ENCODE results near the gene GPR61. TPM values are rescaled to one million over a fixed set of nuclear protein-coding genes. Genes with fewer than 3 reads are reported as not detected.

The GPR61 gene
- total and polyA plus RNA-seq, 4 donors, result not detected

- intact Hi-C loops (cut with DNase I), result loop anchor here in 1 of 2 donors (2.0 kb wide), 1 partner anchor 35 kb away; no protein-coding TSS in a partner anchor
- peaks cover 0 to 4% of the 10 kb centered on the region in 2 donors for H3K36me3 ChIP-seq (ENCODE audit: control insufficient read depth in 1 of 2, insufficient read depth in 2 of 2, low read length in 1 of 2)
- H3K9me3 ChIP-seq (ENCODE audit: control insufficient read depth, low read length), result no peaks in the 10 kb centered on the region
- H3K27me3 ChIP-seq (ENCODE audit: control insufficient read depth in 1 of 2, insufficient read depth in 2 of 2, low read length in 1 of 2), result no peaks in the 10 kb centered on the region
- ATAC-seq (ENCODE audit: low FRiP score), result no peak
- WGBS, 2 donors, result 61 to 63% methylated on average over 9 of the region's 9 CpGs
- no peak overlapping the region for H3K27ac ChIP-seq (ENCODE audit: low read depth in 1 of 2, low read length in 2 of 2)
- peaks cover 0 to 3% of the 10 kb centered on the region in 2 donors for H3K4me1 ChIP-seq (ENCODE audit: control insufficient read depth in 1 of 2, insufficient read depth in 2 of 2, low read length in 2 of 2)
- no peak for DNase-seq
- no peak overlapping the region for H3K4me3 ChIP-seq (ENCODE audit: low read length in 2 of 2)
Observed at GRCh38 chr1:109497449-109498160, 42.1 kb upstream of the GPR61 start.

- Histone ChIP-seq H3K4me1 (ENCODE audit: control insufficient read depth in 1 of 2, insufficient read depth in 2 of 2, low read length in 2 of 2) (peaks cover 0 to 3% of the 10 kb centered on the region in 2 donors), H3K9me3 (ENCODE audit: control insufficient read depth, low read length) (no peaks in the 10 kb centered on the region), H3K4me3 (ENCODE audit: low read length in 2 of 2) (no peak overlapping the region), H3K27me3 (ENCODE audit: control insufficient read depth in 1 of 2, insufficient read depth in 2 of 2, low read length in 1 of 2) (no peaks in the 10 kb centered on the region), H3K27ac (ENCODE audit: low read depth in 1 of 2, low read length in 2 of 2) (no peak overlapping the region), H3K36me3 (ENCODE audit: control insufficient read depth in 1 of 2, insufficient read depth in 2 of 2, low read length in 1 of 2) (peaks cover 0 to 4% of the 10 kb centered on the region in 2 donors)
- DNase-seq, result peak in 1 of 2 donors; percentile 13
- ATAC-seq (ENCODE audit: low FRiP score), result no peak
- intact Hi-C loops (cut with DNase I), result loop anchor here in 1 of 2 donors (2.0 kb wide), 1 partner anchor 35 kb away; no protein-coding TSS in a partner anchor
- 71 to 72% methylated on average over 12 of the region's 12 CpGs for WGBS, 2 donors
Observed at GRCh38 chr1:109498161-109498801, 41.4 kb upstream of the GPR61 start.

GRCh38 chr1:109499081-109499480 is 40.6 kb upstream of the GPR61 start:
- H3K27ac ChIP-seq (ENCODE audit: low read depth in 1 of 2, low read length in 2 of 2), result peak overlapping the region in 1 of 2 donors; percentile 59
- no peak for DNase-seq
- H3K27me3 ChIP-seq (ENCODE audit: control insufficient read depth in 1 of 2, insufficient read depth in 2 of 2, low read length in 1 of 2), result no peaks in the 10 kb centered on the region
- no peak for ATAC-seq (ENCODE audit: low FRiP score)
- WGBS, 2 donors, result 33 to 37% methylated on average over 7 of the region's 7 CpGs
- no peaks in the 10 kb centered on the region for H3K9me3 ChIP-seq (ENCODE audit: control insufficient read depth, low read length)
- H3K4me3 ChIP-seq (ENCODE audit: low read length in 2 of 2), result no peak overlapping the region
- peaks cover 0 to 3% of the 10 kb centered on the region in 2 donors for H3K4me1 ChIP-seq (ENCODE audit: control insufficient read depth in 1 of 2, insufficient read depth in 2 of 2, low read length in 2 of 2)
- intact Hi-C loops (cut with DNase I), result loop anchor here in 1 of 2 donors (2.0 kb wide), 1 partner anchor 34 kb away; no protein-coding TSS in a partner anchor
- peaks cover 0 to 4% of the 10 kb centered on the region in 2 donors for H3K36me3 ChIP-seq (ENCODE audit: control insufficient read depth in 1 of 2, insufficient read depth in 2 of 2, low read length in 1 of 2)

GRCh38 chr1:109499661-109500536 is 39.8 kb upstream of the GPR61 start:
- intact Hi-C loops (cut with DNase I), result loop anchor here (2.0 to 5.0 kb wide), 2 partner anchors 33 to 112 kb away; no protein-coding TSS in a partner anchor
- H3K27ac ChIP-seq (ENCODE audit: low read depth in 1 of 2, low read length in 2 of 2), result peak overlapping the region in 1 of 2 donors; percentile 86
- H3K9me3 ChIP-seq (ENCODE audit: control insufficient read depth, low read length), result no peaks in the 10 kb centered on the region
- H3K4me1 ChIP-seq (ENCODE audit: control insufficient read depth in 1 of 2, insufficient read depth in 2 of 2, low read length in 2 of 2), result peaks cover 0 to 3% of the 10 kb centered on the region in 2 donors
- DNase-seq (no peak), ATAC-seq (ENCODE audit: low FRiP score) (no peak)
- H3K4me3 ChIP-seq (ENCODE audit: low read length in 2 of 2), result no peak overlapping the region
- H3K27me3 ChIP-seq (ENCODE audit: control insufficient read depth in 1 of 2, insufficient read depth in 2 of 2, low read length in 1 of 2), result no peaks in the 10 kb centered on the region
- H3K36me3 ChIP-seq (ENCODE audit: control insufficient read depth in 1 of 2, insufficient read depth in 2 of 2, low read length in 1 of 2), result peaks cover 0 to 4% of the 10 kb centered on the region in 2 donors
- WGBS, 2 donors, result 57 to 65% methylated on average over 4 of the region's 4 CpGs

GRCh38 chr1:109500941-109501381 is 38.7 kb upstream of the GPR61 start:
- ATAC-seq (ENCODE audit: low FRiP score) (no peak), DNase-seq (no peak)
- peak overlapping the region in 1 of 2 donors; percentile 86 for H3K27ac ChIP-seq (ENCODE audit: low read depth in 1 of 2, low read length in 2 of 2)
- no peak overlapping the region for H3K4me3 ChIP-seq (ENCODE audit: low read length in 2 of 2)
- H3K9me3 ChIP-seq (ENCODE audit: control insufficient read depth, low read length), result no peaks in the 10 kb centered on the region
- peaks cover 0 to 2% of the 10 kb centered on the region in 2 donors for H3K36me3 ChIP-seq (ENCODE audit: control insufficient read depth in 1 of 2, insufficient read depth in 2 of 2, low read length in 1 of 2)
- intact Hi-C loops (cut with DNase I), result loop anchor here in 1 of 2 donors (5.0 kb wide), 1 partner anchor 111 kb away; no protein-coding TSS in a partner anchor
- 5% methylated on average over 5 of the region's 5 CpGs for WGBS, 2 donors
- H3K27me3 ChIP-seq (ENCODE audit: control insufficient read depth in 1 of 2, insufficient read depth in 2 of 2, low read length in 1 of 2), result no peaks in the 10 kb centered on the region
- peaks cover 0 to 3% of the 10 kb centered on the region in 2 donors for H3K4me1 ChIP-seq (ENCODE audit: control insufficient read depth in 1 of 2, insufficient read depth in 2 of 2, low read length in 2 of 2)

GRCh38 chr1:109501644-109502363 is 37.9 kb upstream of the GPR61 start:
- 50 to 55% methylated on average over 5 of the region's 5 CpGs for WGBS, 2 donors
- H3K4me1 ChIP-seq (ENCODE audit: control insufficient read depth in 1 of 2, insufficient read depth in 2 of 2, low read length in 2 of 2), result peaks cover 0 to 3% of the 10 kb centered on the region in 2 donors

GRCh38 chr1:109502364-109502851 is 37.3 kb upstream of the GPR61 start:
- ATAC-seq (ENCODE audit: low FRiP score) (no peak), DNase-seq (no peak)
- 67 to 78% methylated on average over 3 of the region's 3 CpGs for WGBS, 2 donors
- Histone ChIP-seq H3K27me3 (ENCODE audit: control insufficient read depth in 1 of 2, insufficient read depth in 2 of 2, low read length in 1 of 2) (no peaks in the 10 kb centered on the region), H3K9me3 (ENCODE audit: control insufficient read depth, low read length) (no peaks in the 10 kb centered on the region), H3K27ac (ENCODE audit: low read depth in 1 of 2, low read length in 2 of 2) (peak overlapping the region in 1 of 2 donors; percentile 73), H3K4me3 (ENCODE audit: low read length in 2 of 2) (no peak overlapping the region), H3K4me1 (ENCODE audit: control insufficient read depth in 1 of 2, insufficient read depth in 2 of 2, low read length in 2 of 2) (peaks cover 0 to 3% of the 10 kb centered on the region in 2 donors), H3K36me3 (ENCODE audit: control insufficient read depth in 1 of 2, insufficient read depth in 2 of 2, low read length in 1 of 2) (no peaks in the 10 kb centered on the region)
- intact Hi-C loops (cut with DNase I), result loop anchor here in 1 of 2 donors (5.0 kb wide), 1 partner anchor 110 kb away; no protein-coding TSS in a partner anchor

More at GRCh38 chr1:109501644-109502363, 37.9 kb upstream of the GPR61 start:
- ATAC-seq (ENCODE audit: low FRiP score), result no peak
- intact Hi-C loops (cut with DNase I), result loop anchor here in 1 of 2 donors (5.0 kb wide), 1 partner anchor 110 kb away; no protein-coding TSS in a partner anchor
- no peak overlapping the region for H3K4me3 ChIP-seq (ENCODE audit: low read length in 2 of 2)
- no peak for DNase-seq
- H3K36me3 ChIP-seq (ENCODE audit: control insufficient read depth in 1 of 2, insufficient read depth in 2 of 2, low read length in 1 of 2), result no peaks in the 10 kb centered on the region
- H3K9me3 ChIP-seq (ENCODE audit: control insufficient read depth, low read length), result no peaks in the 10 kb centered on the region
- H3K27ac ChIP-seq (ENCODE audit: low read depth in 1 of 2, low read length in 2 of 2), result peak overlapping the region in 1 of 2 donors; percentile 73
- H3K27me3 ChIP-seq (ENCODE audit: control insufficient read depth in 1 of 2, insufficient read depth in 2 of 2, low read length in 1 of 2), result no peaks in the 10 kb centered on the region
